SH-SY5Y (cell line): Measurements from ENCODE around the gene PSMD5.
A peak's percentile ranks its signal among the peaks of the same experiment; 100 is the strongest.

Experiments used
- GATA2 ChIP-seq: IDR thresholded peaks from 2 replicates; pipeline ENCODE4 v1.6.1; 2011; ENCODE audit warnings: mild to moderate bottlenecking, low read depth, low read length
- GATA3 ChIP-seq: IDR thresholded peaks from 2 replicates; pipeline ENCODE4 v1.6.1; 2011; ENCODE audit warnings: low read depth, mild to moderate bottlenecking, low read length, moderate library complexity

Gene PSMD5

DNA sequence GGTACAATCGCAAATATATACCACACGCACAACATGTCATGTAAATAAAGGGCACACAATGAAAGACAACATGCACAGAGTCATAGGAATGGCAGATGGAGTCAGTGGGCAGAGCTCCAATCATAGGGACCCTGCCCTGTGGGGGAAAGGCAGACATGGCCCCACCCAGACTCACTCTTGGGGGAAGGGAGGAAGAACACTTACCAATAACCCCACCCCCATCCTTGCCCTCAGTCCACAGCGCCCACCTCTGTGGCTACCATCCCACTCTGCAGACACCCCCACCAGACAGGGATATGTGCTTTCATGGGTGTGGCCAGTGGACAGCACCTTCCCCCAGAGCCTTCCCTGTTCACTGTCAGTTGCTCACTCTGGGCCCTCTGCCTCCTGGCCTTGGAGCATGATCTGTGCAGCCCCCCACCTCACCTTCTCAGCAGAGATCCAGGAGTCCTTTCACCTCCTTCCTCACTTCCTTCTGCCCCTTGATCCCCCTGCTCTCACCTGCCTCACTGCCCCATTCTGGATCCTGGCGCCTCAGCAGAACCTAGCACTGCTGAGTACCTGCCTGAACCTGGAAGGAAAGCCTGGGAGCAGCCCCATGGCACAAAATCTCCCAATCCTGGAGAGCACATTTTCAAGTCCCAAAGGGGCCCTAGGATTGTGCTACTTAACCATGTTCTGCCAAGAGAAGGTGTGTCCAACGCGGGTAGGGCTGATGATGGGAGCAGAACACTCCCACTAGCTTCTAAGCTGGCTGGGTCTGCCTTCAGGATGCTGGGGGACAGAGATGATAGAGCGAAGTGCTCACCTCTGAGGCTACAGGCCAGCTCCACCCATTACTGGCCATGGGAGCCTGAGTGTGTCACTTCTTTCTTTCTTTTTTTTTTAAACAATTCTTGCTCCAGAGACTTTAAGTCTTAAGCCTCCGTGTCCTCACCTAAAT, 35.7 kb upstream of the PSMD5 start:
- TF ChIP-seq GATA2 (no peak), GATA3 (no peak)

DNA sequence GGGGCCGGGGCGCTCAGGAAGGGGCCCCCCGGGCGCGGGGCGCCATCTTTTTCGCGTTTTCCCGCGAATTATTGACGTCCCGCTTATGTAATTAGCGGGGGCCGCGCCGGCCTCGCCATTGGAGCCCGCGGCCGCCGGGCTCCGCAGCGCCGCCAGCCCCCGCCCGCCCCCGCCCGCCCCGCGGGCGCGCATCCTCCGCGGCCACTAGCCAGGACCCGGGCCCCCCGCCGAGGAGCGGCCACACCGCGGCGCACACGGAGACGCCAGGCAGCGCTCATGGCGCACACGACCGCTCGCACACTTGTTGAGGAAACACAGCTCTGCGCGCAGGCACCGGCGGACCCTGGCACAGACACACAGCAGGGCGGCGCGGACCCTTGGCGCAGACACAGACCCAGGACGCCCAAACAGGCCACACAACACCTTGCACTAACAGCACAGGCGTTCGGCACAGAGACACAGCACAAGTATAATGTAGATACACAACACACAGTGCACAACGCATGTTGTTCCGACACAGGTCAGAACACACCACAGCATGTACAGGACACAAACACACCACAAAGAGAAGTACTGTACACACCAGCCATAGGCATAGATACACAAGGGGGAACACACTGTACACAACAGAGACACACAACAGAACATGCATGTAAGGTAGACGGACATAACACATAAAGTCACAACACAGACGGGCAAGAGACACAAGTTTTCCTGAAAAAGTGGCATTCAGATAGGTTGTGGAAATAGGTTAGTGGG, 34.7 kb upstream of the PSMD5 start:
- no peak for TF ChIP-seq GATA3
- no peak for TF ChIP-seq GATA2

DNA sequence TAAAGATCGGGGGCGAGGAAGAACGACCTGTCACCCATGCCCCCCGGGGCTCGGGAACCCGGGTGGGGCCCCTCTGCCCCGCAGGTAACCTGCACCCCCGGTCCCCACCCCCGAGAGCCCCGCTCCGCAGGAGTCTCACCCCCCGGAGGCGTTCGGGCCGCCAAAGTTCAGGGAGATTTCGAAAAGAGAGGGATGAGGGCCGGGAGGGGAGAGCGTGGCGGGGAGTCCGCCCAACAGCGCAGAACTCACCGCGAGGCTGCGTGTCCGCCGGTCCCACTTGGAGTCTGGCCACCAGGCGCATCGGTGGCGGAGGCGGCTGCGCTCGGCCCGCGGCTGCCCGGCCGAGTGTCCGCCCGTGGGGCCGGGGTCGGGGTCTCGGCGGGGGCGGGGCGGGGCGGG, 34.1 kb upstream of the PSMD5 start, which contains the start of gene PHF19:
PHF19 (minus strand) TSS at position 347 of the 399 bp plus-strand sequence. CDS start 2,447 bp downstream, outside the sequence.
- TF ChIP-seq GATA3 (no peak), GATA2 (no peak)

DNA sequence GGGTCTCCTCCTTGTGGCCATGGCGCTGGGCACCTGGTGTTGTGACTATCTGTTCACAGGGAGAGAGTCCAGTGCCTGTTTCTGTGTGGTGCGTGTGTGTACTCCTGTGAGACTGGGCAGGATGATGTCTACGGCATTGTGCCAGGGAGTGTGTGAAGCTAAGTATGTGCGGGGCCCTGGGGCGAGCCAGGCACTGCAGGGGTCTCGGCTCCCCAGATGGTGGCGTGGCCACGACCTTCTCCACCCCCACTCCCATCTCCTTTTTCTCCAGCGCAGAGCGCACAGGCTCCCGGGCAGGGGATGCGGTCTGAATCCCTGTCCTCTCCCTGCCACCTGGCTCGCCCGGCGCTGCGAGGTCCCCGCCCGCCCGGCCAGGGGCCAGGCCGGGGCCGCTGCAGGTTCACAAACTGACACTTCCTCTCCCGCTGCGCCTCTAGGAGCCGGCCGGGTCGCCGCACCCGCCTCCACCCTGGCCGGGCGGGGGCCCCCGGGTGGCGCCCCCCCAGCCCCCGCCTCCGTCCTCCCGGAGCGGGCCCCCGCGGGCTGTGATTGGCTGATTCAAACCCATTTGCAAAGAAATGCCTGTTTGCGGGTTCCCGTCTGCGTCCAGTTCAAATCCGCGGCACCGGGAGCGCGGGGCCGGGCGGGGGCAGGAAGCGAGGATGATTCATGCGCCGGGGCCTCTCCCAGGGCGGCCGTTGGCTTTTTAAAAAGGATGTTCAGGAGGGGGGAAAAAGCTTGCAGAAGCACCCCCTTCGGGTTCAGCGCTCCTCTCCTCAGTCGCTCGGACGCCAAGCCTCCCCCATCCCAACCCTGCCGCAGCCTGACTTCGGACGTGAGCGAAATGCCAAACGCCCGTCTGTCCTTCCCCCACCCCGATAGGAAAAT, 33.5 kb upstream of the PSMD5 start:
- TF ChIP-seq GATA2: 0 out of 2 replicates have a peak, but pooled peaks have one; percentile 6
- no peak for TF ChIP-seq GATA3

DNA sequence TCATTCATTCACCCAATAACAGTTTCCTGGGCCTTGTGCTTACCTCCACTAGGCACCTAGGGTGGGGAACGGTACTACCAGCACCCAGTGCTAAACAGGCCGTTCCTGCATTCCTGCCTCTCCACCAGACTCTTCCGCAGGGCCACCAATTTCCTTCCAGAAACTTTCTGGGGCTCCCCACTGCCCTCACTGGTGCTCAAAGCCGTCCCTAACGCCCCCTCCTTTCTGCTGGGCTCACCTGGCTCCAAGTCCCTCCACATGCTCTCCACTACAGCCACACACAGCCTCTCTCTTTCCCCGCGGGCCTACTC, 32.9 kb upstream of the PSMD5 start:
- TF ChIP-seq GATA3 (no peak), GATA2 (no peak)

DNA sequence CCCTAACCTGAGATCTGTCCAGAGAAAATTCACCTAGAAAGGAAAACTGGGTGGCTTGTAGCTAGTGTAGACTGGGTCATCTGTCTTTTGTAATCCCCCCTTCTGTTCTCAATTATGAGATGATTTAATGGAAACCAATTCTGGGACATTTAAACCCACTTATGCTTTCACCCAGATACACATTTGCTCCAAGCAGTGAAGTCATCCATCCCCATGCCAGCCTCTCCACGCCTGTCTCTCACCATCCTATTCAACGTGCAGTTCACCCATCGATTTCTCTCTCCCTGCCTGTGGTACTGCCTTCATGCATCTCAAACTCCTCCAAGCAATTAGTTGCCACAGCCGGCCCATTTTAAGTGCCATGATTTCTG, 32.5 kb upstream of the PSMD5 start:
- no peak for TF ChIP-seq GATA2
- no peak for TF ChIP-seq GATA3

DNA sequence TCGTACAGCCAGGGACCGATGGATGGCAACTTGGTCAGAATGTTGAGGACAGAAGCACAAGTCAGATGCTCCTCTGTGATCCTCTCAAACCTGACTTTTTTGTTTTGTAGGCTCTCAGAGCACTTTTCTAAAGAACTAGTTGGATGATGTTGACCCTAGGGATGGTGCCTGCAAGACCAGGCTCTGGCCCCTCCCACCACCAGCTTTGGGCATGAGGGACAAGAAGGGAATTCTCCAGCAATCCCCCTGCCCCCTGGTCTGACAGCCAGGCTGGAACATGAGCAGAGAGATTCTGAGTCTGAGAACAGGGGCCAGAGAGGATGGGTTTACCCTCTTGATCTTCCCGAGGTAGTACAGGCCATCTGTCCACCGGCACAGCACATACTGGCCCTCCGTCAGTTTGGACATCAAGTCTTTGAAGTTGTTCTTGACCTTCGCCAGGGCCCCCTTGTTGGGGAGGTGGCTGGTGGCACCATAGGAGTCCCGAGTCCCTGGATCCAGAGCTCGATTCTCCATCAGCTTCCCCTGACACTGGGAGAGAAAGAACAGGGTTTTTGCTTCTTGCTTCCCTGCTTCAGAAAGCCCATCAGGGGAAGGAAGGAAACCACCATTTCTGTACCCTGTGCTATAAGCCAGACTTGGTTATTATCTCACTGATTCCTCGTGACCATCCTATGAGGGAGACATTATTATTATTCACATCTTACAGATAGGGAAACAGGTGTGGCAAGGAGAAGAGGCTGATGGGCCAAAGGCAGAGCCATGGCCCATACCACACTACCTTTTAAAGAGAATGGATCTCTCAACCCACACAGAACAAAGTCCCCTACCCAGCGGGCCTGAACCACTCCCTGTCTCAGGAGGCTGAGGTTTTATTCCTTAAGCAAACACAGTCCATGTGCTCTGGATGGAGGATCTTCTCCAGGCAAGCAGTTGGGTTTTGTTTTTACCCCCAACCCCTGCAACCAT, 31.8 kb upstream of the PSMD5 start:
- no peak for TF ChIP-seq GATA2
- TF ChIP-seq GATA3: no peak

DNA sequence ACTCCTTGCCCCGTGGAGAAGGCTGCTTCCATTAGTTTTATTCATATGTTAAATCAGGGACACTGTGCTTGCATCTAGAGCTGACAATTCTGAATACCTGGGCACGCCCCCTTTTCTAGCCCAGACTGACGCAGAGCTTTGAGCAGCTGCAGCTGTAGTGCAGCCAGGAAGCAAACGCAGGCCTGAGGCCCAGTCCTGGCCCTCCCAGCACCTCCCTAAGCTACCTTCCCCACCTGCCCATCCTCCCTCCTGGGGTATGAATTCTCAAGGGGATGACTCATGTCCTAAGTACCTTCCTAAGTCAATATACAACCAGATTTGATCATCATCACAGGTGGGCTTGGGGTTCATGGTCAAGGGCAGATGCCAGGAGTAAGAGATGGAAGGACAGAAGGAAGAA, 30.8 kb upstream of the PSMD5 start:
- TF ChIP-seq GATA3 (no peak), GATA2 (no peak)

DNA sequence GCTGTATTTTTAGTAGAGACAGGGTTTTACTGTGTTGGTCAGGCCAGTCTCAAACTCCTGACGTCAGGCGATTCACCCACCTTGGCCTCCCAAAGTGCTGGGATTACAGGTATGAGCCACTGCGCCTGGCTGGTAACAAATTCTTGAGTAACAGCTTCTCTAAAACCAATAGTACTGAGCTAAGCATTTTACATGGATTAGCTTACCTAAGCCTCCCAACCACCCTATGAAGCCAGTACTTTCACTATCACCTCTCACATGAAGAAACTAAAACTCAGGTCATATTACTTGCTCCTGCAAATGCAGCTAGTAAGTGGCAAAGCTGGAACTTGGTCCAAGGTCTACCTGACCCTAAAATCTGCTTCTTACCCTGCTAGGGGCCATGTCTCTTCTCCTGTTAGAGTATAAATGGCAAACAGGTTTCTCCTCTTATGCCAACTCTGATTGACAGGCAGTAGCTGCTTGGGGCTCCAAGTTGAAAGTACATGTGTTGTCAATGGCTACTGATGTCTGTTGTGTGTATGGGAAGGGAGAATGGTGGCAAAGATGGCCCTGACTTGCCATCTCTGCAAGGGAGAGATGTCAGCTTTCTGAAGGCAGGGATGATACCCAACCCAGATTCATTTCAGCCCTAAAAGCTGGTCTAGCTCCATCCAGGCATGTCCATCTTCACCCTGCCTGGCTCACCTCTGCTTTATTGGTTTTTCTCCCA, 30.2 kb upstream of the PSMD5 start:
- no peak for TF ChIP-seq GATA3

DNA sequence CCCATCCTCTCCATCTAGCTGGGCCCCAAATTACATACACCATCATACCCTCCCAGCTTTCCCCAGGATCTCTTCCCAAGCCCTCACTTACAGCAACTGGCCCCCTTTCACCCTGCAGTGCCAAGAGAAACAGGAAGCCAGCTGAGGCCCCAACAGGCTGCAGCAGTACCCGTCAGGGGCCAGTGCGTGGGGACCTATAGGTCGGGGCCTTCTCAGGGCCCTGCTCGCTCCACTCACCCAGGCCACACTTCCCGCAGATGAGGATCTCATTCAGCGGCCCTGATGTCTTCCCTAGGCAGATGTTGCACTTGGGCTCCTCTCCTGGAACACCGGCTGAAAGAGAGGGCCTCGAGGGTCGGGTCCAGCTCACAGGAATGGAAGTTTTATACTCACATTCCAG, 27.5 kb upstream of the PSMD5 start:
- no peak for TF ChIP-seq GATA3
- TF ChIP-seq GATA2: no peak

DNA sequence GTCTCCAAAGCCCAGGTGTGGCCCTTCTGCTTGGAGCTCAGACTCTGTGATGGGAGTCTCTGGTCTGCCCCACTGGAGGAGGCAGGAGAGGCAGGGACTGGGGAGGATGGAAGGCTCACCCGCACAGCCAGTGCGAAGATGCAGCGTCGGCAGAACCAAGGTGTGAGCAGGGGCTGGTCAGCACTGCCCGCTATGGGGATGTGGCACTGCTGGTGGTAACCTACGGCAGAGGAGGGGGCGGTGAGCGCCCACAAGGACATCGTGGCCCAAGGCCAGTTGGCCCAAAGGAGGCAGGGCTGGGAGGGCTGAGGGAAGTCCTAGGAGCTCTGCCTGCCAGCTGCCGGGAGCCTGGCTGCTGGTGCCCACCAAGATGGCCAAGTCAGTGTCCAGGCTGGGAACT, 27.0 kb upstream of the PSMD5 start:
- no peak for TF ChIP-seq GATA2
- no peak for TF ChIP-seq GATA3

DNA sequence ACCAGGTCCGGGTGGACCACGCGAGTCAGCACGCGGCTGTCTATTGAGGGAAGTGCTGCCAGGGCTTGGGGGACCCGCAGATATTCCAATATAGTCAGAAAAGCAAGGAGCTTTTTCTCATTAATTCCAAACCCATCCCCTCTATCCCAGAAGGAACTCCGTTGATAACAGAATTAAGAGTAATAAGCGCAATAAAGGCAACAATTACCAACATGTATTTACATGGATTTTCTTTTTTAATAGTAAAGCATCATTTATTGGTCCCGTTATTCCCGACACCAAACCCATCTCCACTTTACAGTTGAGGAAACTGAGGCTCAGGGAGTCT, 26.6 kb upstream of the PSMD5 start:
- TF ChIP-seq GATA2 (no peak), GATA3 (no peak)
